K562 (cell line): ENCODE data around the gene AAK1.

ENCODE experiments used
- DIDO1 ChIP-seq: fragments of 450-650 bp; IDR thresholded peaks from 2 replicates; pipeline ENCODE4 v1.6.1; 2016; ENCODE audit warnings: low read depth, missing biosample characterization, missing genetic modification characterization
- HDAC3 ChIP-seq: fragments of 450-650 bp; IDR thresholded peaks from 2 replicates; pipeline ENCODE4 v1.6.1; 2018; ENCODE audit warnings: borderline replicate concordance, mild to moderate bottlenecking, moderate library complexity; ENCODE audit not compliant: partially characterized antibody
- LEF1 ChIP-seq: fragments of 450-650 bp; IDR thresholded peaks from 2 replicates; pipeline ENCODE4 v1.6.1; 2016; ENCODE audit warnings: mild to moderate bottlenecking
- ZNF232 ChIP-seq: sonication (generic); formaldehyde crosslinking; IDR thresholded peaks from 2 replicates; pipeline ENCODE4 v1.8.0; 2022; ENCODE audit warnings: mild to moderate bottlenecking, missing genetic modification reagents
- TF ChIP-seq, protein P1 (sequence below): fragments of 250-450 bp; sonication (Bioruptor Pico); IDR thresholded peaks from 2 replicates; pipeline ENCODE4 v1.8.0; 2021; ENCODE audit warnings: mild to moderate bottlenecking, moderate library complexity
- TF ChIP-seq, protein P2 (sequence below): sonication (generic); formaldehyde crosslinking; IDR thresholded peaks from 2 replicates; pipeline ENCODE4 v1.8.0; 2022; ENCODE audit warnings: missing genetic modification reagents, mild to moderate bottlenecking, borderline replicate concordance
- TF ChIP-seq, protein P3 (sequence below), 3 experiments: IDR thresholded peaks in 2 of 3; conservative IDR thresholded peaks in 1 of 3; 2 replicates each; pipeline ENCODE4 v1.5.1; 2011 to 2012; ENCODE audit warnings: low read length in 3 of 3, mild to moderate bottlenecking in 3 of 3, control low read depth in 2 of 3, improper control_type of control experiment in 1 of 3, inconsistent platforms in 1 of 3, low read depth in 1 of 3, mixed read lengths in 1 of 3, moderate library complexity in 1 of 3; ENCODE audit not compliant: insufficient read depth in 2 of 3

DNA sequence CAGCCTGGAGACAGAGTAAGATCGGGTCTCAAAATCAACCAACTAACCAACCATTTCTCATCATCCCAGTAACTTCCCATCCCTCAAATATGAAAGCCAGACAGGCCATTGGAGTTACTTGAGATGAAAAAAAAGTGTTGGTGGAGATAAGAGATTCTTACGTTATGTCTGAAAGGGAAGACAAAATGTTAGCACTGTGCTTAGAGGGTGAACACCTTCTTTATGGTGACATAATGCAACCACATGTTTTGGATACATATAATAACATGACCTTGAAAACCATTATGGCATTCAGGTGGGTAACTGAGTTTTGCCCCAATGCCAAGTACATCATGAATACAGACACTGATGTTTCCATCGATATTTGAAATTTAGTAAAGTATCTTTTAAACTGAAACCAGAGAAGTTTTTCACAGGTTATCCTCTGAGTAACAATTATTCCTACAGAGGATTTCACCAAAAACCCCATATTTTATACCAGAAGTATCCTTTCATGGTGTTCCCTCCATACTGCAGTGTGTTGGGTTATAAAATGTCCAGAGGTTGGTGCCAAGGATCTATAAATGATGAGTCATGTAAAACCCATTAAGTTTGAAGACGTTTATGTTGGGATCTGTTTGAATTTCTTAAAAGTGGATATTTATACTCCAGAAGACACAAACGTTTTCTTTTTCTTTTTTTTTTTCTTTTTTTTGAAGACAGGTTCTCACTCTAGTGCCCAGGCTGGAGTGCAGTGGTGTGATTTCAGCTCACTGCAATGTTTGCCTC is 45.5 kb downstream of the AAK1 start:
- TF ChIP-seq, protein P1, sequence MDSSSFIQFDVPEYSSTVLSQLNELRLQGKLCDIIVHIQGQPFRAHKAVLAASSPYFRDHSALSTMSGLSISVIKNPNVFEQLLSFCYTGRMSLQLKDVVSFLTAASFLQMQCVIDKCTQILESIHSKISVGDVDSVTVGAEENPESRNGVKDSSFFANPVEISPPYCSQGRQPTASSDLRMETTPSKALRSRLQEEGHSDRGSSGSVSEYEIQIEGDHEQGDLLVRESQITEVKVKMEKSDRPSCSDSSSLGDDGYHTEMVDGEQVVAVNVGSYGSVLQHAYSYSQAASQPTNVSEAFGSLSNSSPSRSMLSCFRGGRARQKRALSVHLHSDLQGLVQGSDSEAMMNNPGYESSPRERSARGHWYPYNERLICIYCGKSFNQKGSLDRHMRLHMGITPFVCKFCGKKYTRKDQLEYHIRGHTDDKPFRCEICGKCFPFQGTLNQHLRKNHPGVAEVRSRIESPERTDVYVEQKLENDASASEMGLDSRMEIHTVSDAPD: no peak
- TF ChIP-seq, protein P2, sequence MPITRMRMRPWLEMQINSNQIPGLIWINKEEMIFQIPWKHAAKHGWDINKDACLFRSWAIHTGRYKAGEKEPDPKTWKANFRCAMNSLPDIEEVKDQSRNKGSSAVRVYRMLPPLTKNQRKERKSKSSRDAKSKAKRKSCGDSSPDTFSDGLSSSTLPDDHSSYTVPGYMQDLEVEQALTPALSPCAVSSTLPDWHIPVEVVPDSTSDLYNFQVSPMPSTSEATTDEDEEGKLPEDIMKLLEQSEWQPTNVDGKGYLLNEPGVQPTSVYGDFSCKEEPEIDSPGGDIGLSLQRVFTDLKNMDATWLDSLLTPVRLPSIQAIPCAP (CRISPR knock-in tag): no peak
- TF ChIP-seq DIDO1 (tag) (no peak), LEF1 (no peak), HDAC3 (no peak), ZNF232 (CRISPR knock-in tag) (no peak)
- TF ChIP-seq, protein P3, sequence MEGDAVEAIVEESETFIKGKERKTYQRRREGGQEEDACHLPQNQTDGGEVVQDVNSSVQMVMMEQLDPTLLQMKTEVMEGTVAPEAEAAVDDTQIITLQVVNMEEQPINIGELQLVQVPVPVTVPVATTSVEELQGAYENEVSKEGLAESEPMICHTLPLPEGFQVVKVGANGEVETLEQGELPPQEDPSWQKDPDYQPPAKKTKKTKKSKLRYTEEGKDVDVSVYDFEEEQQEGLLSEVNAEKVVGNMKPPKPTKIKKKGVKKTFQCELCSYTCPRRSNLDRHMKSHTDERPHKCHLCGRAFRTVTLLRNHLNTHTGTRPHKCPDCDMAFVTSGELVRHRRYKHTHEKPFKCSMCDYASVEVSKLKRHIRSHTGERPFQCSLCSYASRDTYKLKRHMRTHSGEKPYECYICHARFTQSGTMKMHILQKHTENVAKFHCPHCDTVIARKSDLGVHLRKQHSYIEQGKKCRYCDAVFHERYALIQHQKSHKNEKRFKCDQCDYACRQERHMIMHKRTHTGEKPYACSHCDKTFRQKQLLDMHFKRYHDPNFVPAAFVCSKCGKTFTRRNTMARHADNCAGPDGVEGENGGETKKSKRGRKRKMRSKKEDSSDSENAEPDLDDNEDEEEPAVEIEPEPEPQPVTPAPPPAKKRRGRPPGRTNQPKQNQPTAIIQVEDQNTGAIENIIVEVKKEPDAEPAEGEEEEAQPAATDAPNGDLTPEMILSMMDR (IDR thresholded peaks at IDR 0.05 in 2 of 3, conservative IDR thresholded peaks at IDR 0.05 in 1 of 3; ENCODE audit: insufficient read depth in 2 of 3, low read depth in 1 of 3, low read length in 3 of 3): no peak
